Neuronal stem cell (in vitro differentiated cells): ENCODE measurements around the gene NEDD4.

Experiments
- DNase-seq: peaks from one replicate; pipeline ENCODE4 v3.0.0-alpha.2; 2013; ENCODE audit warnings: low spot score
- H2AFZ ChIP-seq: one replicate; pipeline ENCODE4 v1.6.1; 2013; ENCODE audit warnings: mild to moderate bottlenecking, low read length, inconsistent platforms
- H2AK5ac ChIP-seq: 2 replicates; pipeline ENCODE4 v1.6.1; 2013; ENCODE audit warnings: low read depth, mild to moderate bottlenecking, inconsistent platforms, low read length, moderate library complexity, mixed read lengths
- H2BK120ac ChIP-seq: 2 replicates; pipeline ENCODE4 v1.6.1; 2013; ENCODE audit warnings: low read depth, mild to moderate bottlenecking, inconsistent platforms, low read length, moderate library complexity, mixed read lengths
- H2BK12ac ChIP-seq: one replicate; pipeline ENCODE4 v1.6.1; 2013; ENCODE audit warnings: low read length, inconsistent platforms
- H2BK15ac ChIP-seq: 2 replicates; pipeline ENCODE4 v1.6.1; 2013; ENCODE audit warnings: mild to moderate bottlenecking, low read length, inconsistent platforms, mixed read lengths
- H2BK5ac ChIP-seq: one replicate; pipeline ENCODE4 v1.6.1; 2013; ENCODE audit warnings: inconsistent platforms, mild to moderate bottlenecking, low read length, moderate library complexity
- H3K14ac ChIP-seq: one replicate; pipeline ENCODE4 v1.6.1; 2013; ENCODE audit warnings: low read length, inconsistent platforms
- H3K18ac ChIP-seq: 2 replicates; pipeline ENCODE4 v1.6.1; 2013; ENCODE audit warnings: low read length, inconsistent platforms
- H3K23ac ChIP-seq: 2 replicates; pipeline ENCODE4 v1.6.1; 2013; ENCODE audit warnings: low read depth, mild to moderate bottlenecking, mixed read lengths, low read length, inconsistent platforms; ENCODE audit not compliant: poor library complexity
- H3K27ac ChIP-seq: replicated peaks from 3 replicates; pipeline ENCODE4 v1.5.1; 2013; ENCODE audit warnings: low read length, inconsistent platforms
- H3K27me3 ChIP-seq, 3 experiments: 2 replicates each; pipeline ENCODE4 v1.6.1; 2013; ENCODE audit warnings: low read length in 3 of 3, mild to moderate bottlenecking in 2 of 3, inconsistent platforms in 1 of 3, low read depth in 1 of 3, mixed read lengths in 1 of 3, moderate library complexity in 1 of 3; ENCODE audit not compliant: control insufficient read depth in 3 of 3, insufficient read depth in 3 of 3
- H3K36me3 ChIP-seq, 2 donors: replicated peaks in 1 of 2; 2 replicates each; pipeline ENCODE4 v1.6.1; 2013; ENCODE audit warnings: low read length in 2 of 2; ENCODE audit not compliant: control insufficient read depth in 2 of 2, insufficient read depth in 2 of 2
- H3K4ac ChIP-seq: 2 replicates; pipeline ENCODE4 v1.6.1; 2013; ENCODE audit warnings: inconsistent platforms, mild to moderate bottlenecking, low read length, moderate library complexity
- H3K4me1 ChIP-seq, 2 donors: 1 replicate in 1 of 2; 2 replicates in 1 of 2; pipeline ENCODE4 v1.6.1; 2013; ENCODE audit warnings: low read length in 2 of 2, low read depth in 1 of 2; ENCODE audit not compliant: control insufficient read depth in 2 of 2, insufficient read depth in 1 of 2
- H3K4me2 ChIP-seq: one replicate; pipeline ENCODE4 v1.6.1; 2013; ENCODE audit warnings: mild to moderate bottlenecking, low read length, inconsistent platforms; ENCODE audit not compliant: insufficient read depth, poor library complexity, severe bottlenecking
- H3K4me3 ChIP-seq, 2 donors: 2 replicates each; pipeline ENCODE4 v1.5.1; 2013; ENCODE audit warnings: low read length in 2 of 2, mild to moderate bottlenecking in 2 of 2, inconsistent platforms in 1 of 2, moderate library complexity in 1 of 2
- H3K79me1 ChIP-seq: one replicate; pipeline ENCODE4 v1.6.1; 2013; ENCODE audit warnings: low read depth, mild to moderate bottlenecking, inconsistent platforms, low read length, moderate library complexity
- H3K9ac ChIP-seq: one replicate; pipeline ENCODE4 v1.6.1; 2013; ENCODE audit warnings: mild to moderate bottlenecking, low read depth, low read length, inconsistent platforms; ENCODE audit not compliant: poor library complexity
- H3K9me3 ChIP-seq, 2 donors: replicated peaks in 1 of 2; 2 replicates each; pipeline versions ENCODE3 to v1.6.1; 2013; ENCODE audit warnings: low read length in 2 of 2, mild to moderate bottlenecking in 2 of 2, inconsistent platforms in 1 of 2, low read depth in 1 of 2, mixed read lengths in 1 of 2, moderate library complexity in 1 of 2; ENCODE audit not compliant: control insufficient read depth in 2 of 2, insufficient read depth in 1 of 2
- H4K8ac ChIP-seq: one replicate; pipeline ENCODE4 v1.6.1; 2013; ENCODE audit warnings: low read depth, mild to moderate bottlenecking, inconsistent platforms, low read length, moderate library complexity
- H4K91ac ChIP-seq: one replicate; pipeline ENCODE4 v1.6.1; 2013; ENCODE audit warnings: low read length, low read depth, mild to moderate bottlenecking, inconsistent platforms; ENCODE audit not compliant: poor library complexity
- WGBS, 2 donors: extraction: QIAGEN DNeasy Blood & Tissue Kit; methylation state at CpG; one replicate each; pipeline ENCODE4 v1.1.7; 2013; ENCODE audit warnings: missing lambda C conversion rate in 2 of 2, mixed read lengths in 1 of 2; ENCODE audit not compliant: insufficient read length in 2 of 2, insufficient replicate concordance in 1 of 2; ENCODE audit errors: extremely low coverage in 2 of 2; 5-methylcytosine and 5-hydroxymethylcytosine counted together

The NEDD4 gene

GRCh38 chr15:55859681-55860080 is 133.7 kb downstream of the NEDD4 start:
- peaks cover 0 to 2% (median 0%) of the 10 kb centered on the region in 3 experiments for H3K27me3 ChIP-seq
- no peak overlapping the region for H2AK5ac ChIP-seq
- no peak overlapping the region for H3K4ac ChIP-seq
- peaks cover 0 to 67% of the 10 kb centered on the region in 2 donors for H3K36me3 ChIP-seq
- no peak overlapping the region for H2AFZ ChIP-seq
- no peak overlapping the region for H2BK15ac ChIP-seq
- H3K27ac ChIP-seq, result no peak overlapping the region
- no peak overlapping the region for H3K18ac ChIP-seq
- H3K4me2 ChIP-seq, result no peak overlapping the region
- H3K4me3 ChIP-seq, result no peak overlapping the region
- H3K4me1 ChIP-seq, result peaks cover 0 to 3% of the 10 kb centered on the region in 2 donors
- no peak overlapping the region for H4K8ac ChIP-seq
- no peak for DNase-seq
- H3K9ac ChIP-seq, result no peak overlapping the region
- H3K9me3 ChIP-seq, result peaks cover 0 to 3% of the 10 kb centered on the region in 2 donors
- H3K23ac ChIP-seq, result no peak overlapping the region
- H3K14ac ChIP-seq, result no peak overlapping the region
- no peak overlapping the region for H2BK12ac ChIP-seq
- no peak overlapping the region for H4K91ac ChIP-seq
- H2BK5ac ChIP-seq, result no peak overlapping the region
- WGBS, 2 donors, result no CpG with 5 or more reads among the region's 1 CpG
- H3K79me1 ChIP-seq, result no peaks in the 10 kb centered on the region
- no peak overlapping the region for H2BK120ac ChIP-seq

- Histone ChIP-seq H3K36me3 (peaks cover 0 to 67% of the 10 kb centered on the region in 2 donors), H2BK5ac (no peak overlapping the region), H2BK12ac (no peak overlapping the region), H3K27me3 (peaks cover 0 to 2% (median 0%) of the 10 kb centered on the region in 3 experiments), H4K91ac (no peak overlapping the region), H3K9me3 (peaks cover 0 to 3% of the 10 kb centered on the region in 2 donors), H3K4me2 (no peak overlapping the region), H3K9ac (no peak overlapping the region), H2AK5ac (no peak overlapping the region), H2AFZ (no peak overlapping the region), H3K27ac (no peak overlapping the region), H2BK15ac (no peak overlapping the region), H3K4ac (no peak overlapping the region), H3K14ac (no peak overlapping the region), H3K4me3 (no peak overlapping the region), H3K18ac (no peak overlapping the region), H2BK120ac (no peak overlapping the region), H3K79me1 (no peaks in the 10 kb centered on the region), H3K23ac (no peak overlapping the region), H4K8ac (no peak overlapping the region), H3K4me1 (peaks cover 0 to 3% of the 10 kb centered on the region in 2 donors)
- no CpG with 5 or more reads among the region's 4 CpGs for WGBS, 2 donors
- DNase-seq, result no peak
Observed at GRCh38 chr15:55858661-55859060, 134.8 kb downstream of the NEDD4 start.

DNA sequence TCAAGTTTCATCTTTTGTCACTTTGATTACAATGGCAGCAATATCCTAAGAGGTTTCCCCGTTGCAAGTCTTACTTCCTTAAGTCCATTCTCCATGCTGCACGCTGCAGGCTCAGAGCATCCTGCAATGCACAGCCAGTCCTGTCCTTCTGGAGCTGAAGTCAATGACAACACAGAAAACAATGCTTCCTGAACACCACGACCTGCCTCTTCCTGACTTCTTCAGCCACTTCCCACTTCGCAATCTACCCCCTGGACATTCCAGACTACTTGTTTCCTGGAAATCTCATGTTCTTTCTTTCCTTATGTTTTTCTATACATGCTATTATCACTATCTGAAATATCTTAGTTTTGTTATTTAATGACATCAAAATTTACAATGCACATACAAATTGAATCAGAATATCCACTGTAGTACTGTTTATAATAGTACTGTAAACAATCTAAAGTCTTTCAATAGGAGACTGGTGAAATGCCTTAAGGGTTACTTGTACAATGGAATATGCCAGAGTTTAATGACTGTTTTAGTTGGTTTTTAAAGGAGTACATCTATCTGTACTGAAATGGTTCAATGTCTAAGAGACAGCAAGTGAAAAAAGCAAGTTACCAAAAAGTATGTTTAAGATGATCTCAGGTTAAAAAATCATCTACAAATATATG is 136.8 kb downstream of the NEDD4 start:
- Histone ChIP-seq H3K27me3 (peaks cover 0 to 2% (median 0%) of the 10 kb centered on the region in 3 experiments), H4K91ac (no peak overlapping the region), H3K18ac (no peak overlapping the region), H2BK120ac (no peak overlapping the region), H2AK5ac (no peak overlapping the region), H2AFZ (no peak overlapping the region), H2BK5ac (no peak overlapping the region), H3K4ac (no peak overlapping the region), H3K36me3 (peaks cover 0 to 60% of the 10 kb centered on the region in 2 donors), H3K9ac (no peak overlapping the region), H4K8ac (no peak overlapping the region), H3K9me3 (peaks cover 0 to 3% of the 10 kb centered on the region in 2 donors), H2BK12ac (no peak overlapping the region), H3K27ac (no peak overlapping the region), H3K14ac (no peak overlapping the region), H3K23ac (no peak overlapping the region), H3K4me1 (peaks cover 0 to 3% of the 10 kb centered on the region in 2 donors), H3K4me2 (no peak overlapping the region), H3K4me3 (no peak overlapping the region), H3K79me1 (no peaks in the 10 kb centered on the region), H2BK15ac (no peak overlapping the region)
- DNase-seq, result no peak
- no CpG with 5 or more reads among the region's 4 CpGs for WGBS, 2 donors

DNA sequence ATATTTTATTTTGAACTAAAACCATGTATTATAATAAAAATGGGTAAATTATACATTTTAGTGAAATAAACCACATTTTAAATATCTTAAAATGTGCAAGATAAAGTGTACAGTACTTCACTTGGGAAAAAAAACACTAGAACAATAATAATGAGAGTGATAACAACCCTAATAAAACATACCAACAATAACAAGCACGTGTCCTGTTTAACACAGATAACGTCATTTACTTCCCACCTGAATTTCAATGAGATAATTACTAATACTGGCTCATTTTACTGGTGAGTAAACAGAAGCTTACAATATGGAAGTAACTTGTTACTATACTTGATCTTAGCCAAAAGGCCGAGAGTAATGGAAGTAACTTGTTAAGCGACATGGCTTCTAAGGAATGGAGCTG is 140.3 kb downstream of the NEDD4 start:
- Histone ChIP-seq H3K9ac (no peak overlapping the region), H3K18ac (no peak overlapping the region), H4K8ac (no peak overlapping the region), H3K4me3 (no peak overlapping the region), H3K36me3 (peaks cover 2 to 54% of the 10 kb centered on the region in 2 donors), H2BK12ac (no peak overlapping the region), H3K14ac (no peak overlapping the region), H2BK5ac (no peak overlapping the region), H3K4me1 (peaks cover 0 to 3% of the 10 kb centered on the region in 2 donors), H2BK15ac (no peak overlapping the region), H3K4ac (no peak overlapping the region), H3K27me3 (peaks cover 0 to 2% (median 0%) of the 10 kb centered on the region in 3 experiments), H2AK5ac (no peak overlapping the region), H4K91ac (no peak overlapping the region), H2BK120ac (no peak overlapping the region), H3K23ac (no peak overlapping the region), H2AFZ (no peak overlapping the region), H3K27ac (no peak overlapping the region), H3K9me3 (no peaks in the 10 kb centered on the region), H3K79me1 (no peaks in the 10 kb centered on the region), H3K4me2 (no peak overlapping the region)
- DNase-seq, result no peak
- WGBS, 2 donors, result no CpG with 5 or more reads among the region's 4 CpGs
